ENCODE results near the gene MDC1.
A peak's percentile ranks its signal among the peaks of the same experiment; 100 is the strongest.

DNA sequence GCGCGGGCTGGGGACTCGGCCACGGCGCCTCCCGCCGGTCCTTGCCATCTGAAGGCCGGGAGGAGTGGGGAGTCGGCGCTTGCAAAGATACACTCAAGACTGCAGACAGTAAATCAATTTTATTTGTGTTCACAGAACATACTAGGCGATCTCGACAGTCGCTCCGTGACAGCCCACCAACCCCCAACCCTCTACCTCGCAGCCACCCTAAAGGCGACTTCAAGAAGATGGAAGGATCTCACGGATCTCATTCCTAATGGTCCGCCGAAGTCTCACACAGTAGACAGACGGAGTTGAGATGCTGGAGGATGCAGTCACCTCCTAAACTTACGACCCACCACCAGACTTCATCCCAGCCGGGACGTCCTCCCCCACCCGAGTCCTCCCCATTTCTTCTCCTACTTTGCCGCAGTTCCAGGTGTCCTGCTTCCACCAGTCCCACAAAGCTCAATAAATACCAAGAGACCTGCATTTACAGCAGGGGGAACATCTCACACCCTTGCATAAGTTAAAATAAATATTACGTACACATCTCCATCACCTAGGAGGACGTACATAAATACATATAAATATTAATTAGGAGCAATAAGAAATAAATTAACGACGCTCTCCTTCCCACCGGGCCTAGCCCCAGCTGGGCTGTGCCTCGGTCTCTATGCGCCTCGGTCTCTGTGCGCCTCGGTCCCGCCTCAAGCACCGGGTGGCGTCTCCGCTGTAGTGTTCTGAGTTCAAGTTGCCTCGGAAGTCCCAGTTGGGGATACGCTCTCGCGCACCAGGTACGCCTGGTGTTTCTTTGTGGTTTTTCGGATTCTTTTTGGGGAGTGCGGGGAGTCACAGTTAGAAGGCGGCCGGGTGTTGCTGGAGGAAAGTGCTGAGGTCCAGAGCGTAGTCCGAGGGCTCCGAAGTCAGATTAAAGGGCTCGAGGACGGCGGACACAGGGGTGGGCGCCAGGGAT is 26.3 kb upstream of the MDC1 start:
- TF ChIP-seq EZH2phosphoT487 (IDR thresholded peaks at IDR 0.05; ENCODE audit: insufficient read depth, low read depth) (0 out of 2 replicates have a peak, but pooled peaks have one; percentile 39), EZH2 (IDR thresholded peaks at IDR 0.05; ENCODE audit: insufficient read depth, poor library complexity, severe bottlenecking) (no peak)
